HCT116 (cell line): Measurements from ENCODE around the gene ACOT7.

Experiments used
- CEBPB ChIP-seq: IDR thresholded peaks from 2 replicates; pipeline ENCODE4 v1.6.1; 2012; ENCODE audit warnings: low read depth
- EGR1 ChIP-seq: IDR thresholded peaks from 2 replicates; pipeline ENCODE4 v1.6.1; 2012; ENCODE audit warnings: low read depth
- ELF1 ChIP-seq: IDR thresholded peaks from 2 replicates; pipeline ENCODE4 v1.6.1; 2012; ENCODE audit warnings: low read depth, borderline replicate concordance
- EZH2 ChIP-seq: fragments of 200-600 bp; sonication (generic); IDR thresholded peaks from 2 replicates; pipeline ENCODE4 v1.6.1; 2017; ENCODE audit warnings: antibody characterized with exemption, mixed run types
- EZH2phosphoT487 ChIP-seq: fragments of 200-600 bp; IDR thresholded peaks from 2 replicates; pipeline ENCODE4 v1.6.1; 2018; ENCODE audit warnings: antibody characterized with exemption, borderline replicate concordance
- JUND ChIP-seq: IDR thresholded peaks from 2 replicates; pipeline ENCODE4 v1.6.1; 2012
- TF ChIP-seq, protein P1 (sequence below), 3 experiments: fragments of 200-600 bp in 1 of 3; sonication (generic) in 1 of 3; IDR thresholded peaks in 2 of 3; conservative IDR thresholded peaks in 1 of 3; 2 replicates each; pipeline ENCODE4 v1.5.1; 2012 to 2017; ENCODE audit warnings: low read depth in 2 of 3, low read length in 2 of 3, antibody characterized with exemption in 1 of 3, borderline replicate concordance in 1 of 3, control low read depth in 1 of 3, mild to moderate bottlenecking in 1 of 3, mixed read lengths in 1 of 3, mixed run types in 1 of 3, moderate library complexity in 1 of 3; ENCODE audit not compliant: insufficient read depth in 1 of 3
- TF ChIP-seq, protein P2 (sequence below): IDR thresholded peaks from 2 replicates; pipeline ENCODE4 v1.6.1; 2012; ENCODE audit warnings: low read depth
- TF ChIP-seq, protein P3 (sequence below): IDR thresholded peaks from 2 replicates; pipeline ENCODE4 v1.6.1; 2012

DNA sequence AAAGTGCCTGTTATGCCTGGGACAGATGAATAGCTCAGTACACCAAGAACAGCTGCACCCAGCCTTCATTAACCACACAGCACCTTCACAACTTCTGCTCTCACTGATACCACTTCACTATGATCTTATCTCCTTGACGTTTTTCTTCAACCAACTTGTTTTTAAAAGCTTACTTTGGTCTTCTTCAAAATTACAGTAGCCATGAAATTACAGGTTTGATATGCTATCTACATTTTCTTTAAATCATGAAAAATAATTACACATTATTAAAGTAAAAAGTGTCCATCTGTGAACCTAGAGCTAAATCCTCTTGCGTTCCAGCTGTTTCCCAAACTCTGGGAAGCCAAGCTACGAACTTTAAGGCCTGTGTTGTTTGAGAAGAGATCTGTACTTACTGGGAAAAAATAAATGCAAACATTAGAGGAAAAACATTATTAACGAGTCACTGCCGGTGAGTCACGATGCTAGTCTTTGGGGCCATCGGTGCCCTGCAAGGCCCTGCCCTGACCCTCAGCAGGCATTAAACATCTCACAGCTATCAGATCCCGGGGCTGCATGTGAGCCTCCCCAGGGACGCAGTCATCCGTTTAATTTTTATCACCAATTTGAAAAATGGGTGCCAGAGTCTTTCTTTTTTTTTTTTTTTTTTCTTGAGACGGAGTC, 76.3 kb downstream of the ACOT7 start:
- TF ChIP-seq, protein P1, sequence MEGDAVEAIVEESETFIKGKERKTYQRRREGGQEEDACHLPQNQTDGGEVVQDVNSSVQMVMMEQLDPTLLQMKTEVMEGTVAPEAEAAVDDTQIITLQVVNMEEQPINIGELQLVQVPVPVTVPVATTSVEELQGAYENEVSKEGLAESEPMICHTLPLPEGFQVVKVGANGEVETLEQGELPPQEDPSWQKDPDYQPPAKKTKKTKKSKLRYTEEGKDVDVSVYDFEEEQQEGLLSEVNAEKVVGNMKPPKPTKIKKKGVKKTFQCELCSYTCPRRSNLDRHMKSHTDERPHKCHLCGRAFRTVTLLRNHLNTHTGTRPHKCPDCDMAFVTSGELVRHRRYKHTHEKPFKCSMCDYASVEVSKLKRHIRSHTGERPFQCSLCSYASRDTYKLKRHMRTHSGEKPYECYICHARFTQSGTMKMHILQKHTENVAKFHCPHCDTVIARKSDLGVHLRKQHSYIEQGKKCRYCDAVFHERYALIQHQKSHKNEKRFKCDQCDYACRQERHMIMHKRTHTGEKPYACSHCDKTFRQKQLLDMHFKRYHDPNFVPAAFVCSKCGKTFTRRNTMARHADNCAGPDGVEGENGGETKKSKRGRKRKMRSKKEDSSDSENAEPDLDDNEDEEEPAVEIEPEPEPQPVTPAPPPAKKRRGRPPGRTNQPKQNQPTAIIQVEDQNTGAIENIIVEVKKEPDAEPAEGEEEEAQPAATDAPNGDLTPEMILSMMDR (IDR thresholded peaks at IDR 0.05 in 2 of 3, conservative IDR thresholded peaks at IDR 0.05 in 1 of 3; ENCODE audit: borderline replicate concordance in 1 of 3, insufficient read depth in 1 of 3, low read depth in 2 of 3, low read length in 2 of 3), result no peak
- TF ChIP-seq JUND, result 0 out of 2 replicates have a peak, but pooled peaks have one; percentile 19
- TF ChIP-seq, protein P2, sequence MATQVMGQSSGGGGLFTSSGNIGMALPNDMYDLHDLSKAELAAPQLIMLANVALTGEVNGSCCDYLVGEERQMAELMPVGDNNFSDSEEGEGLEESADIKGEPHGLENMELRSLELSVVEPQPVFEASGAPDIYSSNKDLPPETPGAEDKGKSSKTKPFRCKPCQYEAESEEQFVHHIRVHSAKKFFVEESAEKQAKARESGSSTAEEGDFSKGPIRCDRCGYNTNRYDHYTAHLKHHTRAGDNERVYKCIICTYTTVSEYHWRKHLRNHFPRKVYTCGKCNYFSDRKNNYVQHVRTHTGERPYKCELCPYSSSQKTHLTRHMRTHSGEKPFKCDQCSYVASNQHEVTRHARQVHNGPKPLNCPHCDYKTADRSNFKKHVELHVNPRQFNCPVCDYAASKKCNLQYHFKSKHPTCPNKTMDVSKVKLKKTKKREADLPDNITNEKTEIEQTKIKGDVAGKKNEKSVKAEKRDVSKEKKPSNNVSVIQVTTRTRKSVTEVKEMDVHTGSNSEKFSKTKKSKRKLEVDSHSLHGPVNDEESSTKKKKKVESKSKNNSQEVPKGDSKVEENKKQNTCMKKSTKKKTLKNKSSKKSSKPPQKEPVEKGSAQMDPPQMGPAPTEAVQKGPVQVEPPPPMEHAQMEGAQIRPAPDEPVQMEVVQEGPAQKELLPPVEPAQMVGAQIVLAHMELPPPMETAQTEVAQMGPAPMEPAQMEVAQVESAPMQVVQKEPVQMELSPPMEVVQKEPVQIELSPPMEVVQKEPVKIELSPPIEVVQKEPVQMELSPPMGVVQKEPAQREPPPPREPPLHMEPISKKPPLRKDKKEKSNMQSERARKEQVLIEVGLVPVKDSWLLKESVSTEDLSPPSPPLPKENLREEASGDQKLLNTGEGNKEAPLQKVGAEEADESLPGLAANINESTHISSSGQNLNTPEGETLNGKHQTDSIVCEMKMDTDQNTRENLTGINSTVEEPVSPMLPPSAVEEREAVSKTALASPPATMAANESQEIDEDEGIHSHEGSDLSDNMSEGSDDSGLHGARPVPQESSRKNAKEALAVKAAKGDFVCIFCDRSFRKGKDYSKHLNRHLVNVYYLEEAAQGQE, result no peak
- TF ChIP-seq EZH2, result no peak
- TF ChIP-seq, protein P3, sequence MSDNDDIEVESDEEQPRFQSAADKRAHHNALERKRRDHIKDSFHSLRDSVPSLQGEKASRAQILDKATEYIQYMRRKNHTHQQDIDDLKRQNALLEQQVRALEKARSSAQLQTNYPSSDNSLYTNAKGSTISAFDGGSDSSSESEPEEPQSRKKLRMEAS, result no peak
- TF ChIP-seq CEBPB, result no peak
- TF ChIP-seq ELF1, result no peak
- no peak for TF ChIP-seq EZH2phosphoT487
- TF ChIP-seq EGR1, result no peak
